ENCODE data around the gene NEK5.
A peak's percentile ranks its signal among the peaks of the same experiment; 100 is the strongest.

NEK5 gene

GRCh38 chr13:52004511-52005170, 124.2 kb downstream of the NEK5 start:
- Histone ChIP-seq H3K79me2 (no peaks in the 10 kb centered on the region), H2AFZ (no peak overlapping the region), H3K27me3 (ENCODE audit: control insufficient read depth, insufficient read depth, low read length) (no peaks in the 10 kb centered on the region), H3K4me2 (ENCODE audit: low read length) (no peak overlapping the region), H3K4me3 (ENCODE audit: low read depth, low read length) (no peak overlapping the region), H3K27ac (no peak overlapping the region), H3K4me1 (peaks cover 3% of the 10 kb centered on the region), H3K9ac (no peak overlapping the region), H3K9me3 (ENCODE audit: control insufficient read depth, low read length) (no peaks in the 10 kb centered on the region), H3K36me3 (ENCODE audit: control insufficient read depth, insufficient read depth, low read length) (no peaks in the 10 kb centered on the region)
- TF ChIP-seq, protein P1, sequence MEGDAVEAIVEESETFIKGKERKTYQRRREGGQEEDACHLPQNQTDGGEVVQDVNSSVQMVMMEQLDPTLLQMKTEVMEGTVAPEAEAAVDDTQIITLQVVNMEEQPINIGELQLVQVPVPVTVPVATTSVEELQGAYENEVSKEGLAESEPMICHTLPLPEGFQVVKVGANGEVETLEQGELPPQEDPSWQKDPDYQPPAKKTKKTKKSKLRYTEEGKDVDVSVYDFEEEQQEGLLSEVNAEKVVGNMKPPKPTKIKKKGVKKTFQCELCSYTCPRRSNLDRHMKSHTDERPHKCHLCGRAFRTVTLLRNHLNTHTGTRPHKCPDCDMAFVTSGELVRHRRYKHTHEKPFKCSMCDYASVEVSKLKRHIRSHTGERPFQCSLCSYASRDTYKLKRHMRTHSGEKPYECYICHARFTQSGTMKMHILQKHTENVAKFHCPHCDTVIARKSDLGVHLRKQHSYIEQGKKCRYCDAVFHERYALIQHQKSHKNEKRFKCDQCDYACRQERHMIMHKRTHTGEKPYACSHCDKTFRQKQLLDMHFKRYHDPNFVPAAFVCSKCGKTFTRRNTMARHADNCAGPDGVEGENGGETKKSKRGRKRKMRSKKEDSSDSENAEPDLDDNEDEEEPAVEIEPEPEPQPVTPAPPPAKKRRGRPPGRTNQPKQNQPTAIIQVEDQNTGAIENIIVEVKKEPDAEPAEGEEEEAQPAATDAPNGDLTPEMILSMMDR (IDR thresholded peaks at IDR 0.05): no peak

- no peaks in the 10 kb centered on the region for H3K9me3 ChIP-seq (ENCODE audit: control insufficient read depth, low read length)
- H3K9ac ChIP-seq: no peak overlapping the region
- no peaks in the 10 kb centered on the region for H3K79me2 ChIP-seq
- no peak overlapping the region for H3K4me2 ChIP-seq (ENCODE audit: low read length)
- H3K4me3 ChIP-seq (ENCODE audit: low read depth, low read length): no peak overlapping the region
- no peak overlapping the region for H3K27ac ChIP-seq
- no peaks in the 10 kb centered on the region for H3K27me3 ChIP-seq (ENCODE audit: control insufficient read depth, insufficient read depth, low read length)
- no peaks in the 10 kb centered on the region for H3K36me3 ChIP-seq (ENCODE audit: control insufficient read depth, insufficient read depth, low read length)
- peaks cover 8% of the 10 kb centered on the region for H3K4me1 ChIP-seq
- TF ChIP-seq, protein P1 (IDR thresholded peaks at IDR 0.05): no peak
- H2AFZ ChIP-seq: no peak overlapping the region
Observed at GRCh38 chr13:52003541-52003940, 125.3 kb downstream of the NEK5 start.

- H3K4me3 ChIP-seq (ENCODE audit: low read depth, low read length): no peak overlapping the region
- no peaks in the 10 kb centered on the region for H3K9me3 ChIP-seq (ENCODE audit: control insufficient read depth, low read length)
- TF ChIP-seq, protein P1 (IDR thresholded peaks at IDR 0.05): no peak
- no peak overlapping the region for H3K4me2 ChIP-seq (ENCODE audit: low read length)
- H3K79me2 ChIP-seq: no peaks in the 10 kb centered on the region
- no peaks in the 10 kb centered on the region for H3K36me3 ChIP-seq (ENCODE audit: control insufficient read depth, insufficient read depth, low read length)
- H3K9ac ChIP-seq: no peak overlapping the region
- H3K27me3 ChIP-seq (ENCODE audit: control insufficient read depth, insufficient read depth, low read length): no peaks in the 10 kb centered on the region
- H3K27ac ChIP-seq: no peak overlapping the region
- H2AFZ ChIP-seq: no peak overlapping the region
- H3K4me1 ChIP-seq: peaks cover 14% of the 10 kb centered on the region
Observed at GRCh38 chr13:52002361-52002760, 126.5 kb downstream of the NEK5 start.

DNA sequence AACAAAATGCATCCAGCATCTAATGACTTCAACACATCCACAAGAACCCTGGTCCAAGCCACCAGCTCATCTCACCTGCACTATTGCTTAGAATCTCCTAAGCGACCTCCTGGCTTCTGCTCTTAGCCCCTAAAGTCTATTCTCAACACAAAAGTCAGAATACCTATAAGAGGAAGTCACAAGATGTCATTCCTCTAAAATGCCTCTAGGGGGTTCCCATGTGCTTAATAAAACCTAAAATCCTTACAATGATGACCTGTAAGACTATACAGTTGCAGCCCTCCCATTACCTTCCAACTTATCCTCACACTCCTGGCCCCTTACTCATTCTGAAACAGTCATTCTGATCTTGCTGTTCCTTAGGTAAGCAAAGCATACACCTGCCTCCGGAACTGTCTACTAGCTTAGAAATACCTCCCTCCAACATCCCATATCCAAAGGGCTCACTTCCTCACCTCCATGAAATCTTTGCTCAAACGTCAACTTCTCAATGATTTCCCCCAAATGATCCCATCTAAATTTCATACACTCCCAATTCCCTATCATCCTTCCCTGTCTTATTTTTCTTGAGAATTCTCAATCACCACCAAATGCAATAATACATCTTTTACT, 127.6 kb downstream of the NEK5 start:
- no peak overlapping the region for H2AFZ ChIP-seq
- no peaks in the 10 kb centered on the region for H3K27me3 ChIP-seq (ENCODE audit: control insufficient read depth, insufficient read depth, low read length)
- peaks cover 14% of the 10 kb centered on the region for H3K4me1 ChIP-seq
- no peaks in the 10 kb centered on the region for H3K36me3 ChIP-seq (ENCODE audit: control insufficient read depth, insufficient read depth, low read length)
- H3K9ac ChIP-seq: no peak overlapping the region
- TF ChIP-seq, protein P1 (IDR thresholded peaks at IDR 0.05): peak; percentile 58
- no peak overlapping the region for H3K4me2 ChIP-seq (ENCODE audit: low read length)
- no peaks in the 10 kb centered on the region for H3K79me2 ChIP-seq
- H3K4me3 ChIP-seq (ENCODE audit: low read depth, low read length): no peak overlapping the region
- no peaks in the 10 kb centered on the region for H3K9me3 ChIP-seq (ENCODE audit: control insufficient read depth, low read length)
- H3K27ac ChIP-seq: no peak overlapping the region

DNA sequence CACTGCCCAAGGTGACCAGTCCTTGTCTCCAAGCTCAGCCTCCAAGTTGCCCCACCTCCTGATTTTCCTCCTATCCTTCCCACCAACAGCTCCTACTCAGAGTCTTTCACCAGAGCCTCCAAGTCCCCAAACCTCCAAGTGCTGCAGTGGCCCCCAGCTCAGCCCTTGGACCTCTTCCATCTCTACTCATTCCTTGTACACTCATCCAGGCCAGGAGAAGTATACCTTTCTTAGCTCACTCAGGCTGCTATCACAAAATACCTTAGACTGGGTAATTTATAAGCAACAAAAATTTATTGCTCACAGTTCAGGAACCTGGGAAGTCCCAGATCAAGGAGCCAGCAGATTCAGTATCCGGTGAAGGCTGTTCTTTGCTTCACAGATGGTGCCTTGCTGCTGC, 129.0 kb downstream of the NEK5 start:
- Histone ChIP-seq H3K9me3 (ENCODE audit: control insufficient read depth, low read length) (no peaks in the 10 kb centered on the region), H3K4me2 (ENCODE audit: low read length) (peak overlapping the region; percentile 60), H3K4me1 (peaks cover 23% of the 10 kb centered on the region), H3K4me3 (ENCODE audit: low read depth, low read length) (peak overlapping the region; percentile 40), H3K27me3 (ENCODE audit: control insufficient read depth, insufficient read depth, low read length) (no peaks in the 10 kb centered on the region), H3K27ac (peak overlapping the region; percentile 87), H3K36me3 (ENCODE audit: control insufficient read depth, insufficient read depth, low read length) (no peaks in the 10 kb centered on the region), H3K9ac (no peak overlapping the region), H2AFZ (peak overlapping the region; percentile 68), H3K79me2 (no peaks in the 10 kb centered on the region)
- TF ChIP-seq, protein P1 (IDR thresholded peaks at IDR 0.05): no peak

Data from parathyroid adenoma (tissue), 2 donors.